GM10847 (cell line): ENCODE results near the gene EIF3F.

Experiments used
- POLR2A ChIP-seq: IDR thresholded peaks from 2 replicates; pipeline ENCODE4 v1.6.1; 2011; ENCODE audit not compliant: insufficient read length; ENCODE audit errors: extremely low read depth

Gene EIF3F

DNA sequence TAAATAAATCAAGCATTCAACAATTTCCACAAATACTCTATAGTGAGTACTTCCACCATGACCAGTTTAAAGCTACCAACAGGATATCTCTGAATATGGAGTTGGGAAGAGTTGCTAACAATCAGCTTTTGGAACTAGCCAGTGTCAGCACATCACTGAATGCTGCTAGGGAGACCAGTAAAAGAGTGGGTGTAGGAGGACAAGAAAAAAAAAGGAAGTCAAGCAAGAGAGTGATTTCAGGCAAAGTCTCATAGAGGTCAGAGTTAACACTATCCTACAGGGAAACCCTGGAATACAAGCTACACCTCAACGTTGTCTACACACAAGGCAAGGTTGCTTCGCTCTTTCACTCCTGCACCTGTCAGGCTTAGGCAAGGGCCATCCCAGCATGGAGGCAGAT is 24.2 kb downstream of the EIF3F start:
- no peak for TF ChIP-seq POLR2A

- no peak for TF ChIP-seq POLR2A
Observed at GRCh38 chr11:8011981-8012444, 24.9 kb downstream of the EIF3F start.

GRCh38 chr11:8013833-8014232 is 26.7 kb downstream of the EIF3F start:
- TF ChIP-seq POLR2A = no peak

DNA sequence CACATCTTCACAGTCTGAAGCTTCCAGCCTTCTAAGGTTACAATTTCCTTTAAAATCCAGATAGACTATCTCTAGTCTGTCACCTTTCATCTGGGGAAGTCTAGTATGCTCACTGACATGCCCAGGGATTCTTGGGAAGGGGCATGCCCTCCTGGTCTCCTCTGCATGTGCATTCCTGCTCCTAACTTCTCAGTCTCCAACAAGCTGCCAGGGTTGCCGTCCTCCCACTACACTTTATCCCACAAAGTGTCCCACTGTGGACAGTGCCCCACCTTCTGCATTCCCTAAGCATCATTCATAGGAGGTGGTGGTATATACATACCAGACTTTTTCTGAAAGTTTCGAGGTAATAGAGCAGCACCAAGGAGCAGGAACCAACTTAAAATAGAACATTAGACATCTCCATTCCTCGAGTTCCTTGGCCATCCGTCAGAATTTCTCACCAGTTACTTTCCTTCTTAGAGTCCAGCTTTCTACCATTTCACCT is 28.7 kb downstream of the EIF3F start:
- TF ChIP-seq POLR2A = no peak

DNA sequence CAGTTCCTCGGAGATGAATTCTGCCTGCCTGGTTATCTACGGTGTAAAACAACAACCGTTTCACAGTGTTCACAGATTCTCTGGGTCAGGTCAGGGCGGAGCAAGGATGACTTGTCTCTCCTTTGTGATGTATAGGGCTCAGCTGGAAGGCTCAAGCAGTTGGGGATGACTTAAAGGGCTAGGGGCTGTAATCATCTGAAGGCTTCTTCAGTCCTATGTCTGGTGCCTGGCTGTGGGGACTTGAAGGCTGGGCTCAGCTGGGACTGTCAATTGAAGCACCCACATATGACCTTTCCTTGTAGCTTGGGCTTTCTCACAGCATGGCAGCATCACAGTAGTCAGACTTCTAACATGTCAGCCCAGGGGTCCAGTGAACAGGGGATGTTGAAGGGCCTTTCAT is 29.3 kb downstream of the EIF3F start:
- no peak for TF ChIP-seq POLR2A

DNA sequence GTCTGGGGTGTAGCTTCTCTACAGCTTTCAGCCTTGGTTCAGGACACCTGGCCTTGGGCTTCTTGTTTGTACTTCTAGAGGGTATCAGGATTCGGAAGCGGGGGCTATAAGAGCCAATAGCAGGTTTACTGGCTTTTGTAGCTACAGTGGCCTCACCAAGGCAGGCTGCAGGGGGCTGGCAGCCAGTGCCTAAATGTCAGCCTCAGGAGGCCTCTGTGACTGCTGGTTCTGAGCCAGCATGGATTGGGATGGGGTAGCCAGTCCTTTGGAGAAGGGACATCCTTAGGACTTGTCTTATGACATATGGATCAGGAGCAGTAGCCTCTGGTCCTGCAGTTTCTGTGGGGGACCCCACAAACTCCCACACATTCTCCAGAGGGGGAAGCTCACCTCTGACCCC is 29.9 kb downstream of the EIF3F start:
- TF ChIP-seq POLR2A = no peak

DNA sequence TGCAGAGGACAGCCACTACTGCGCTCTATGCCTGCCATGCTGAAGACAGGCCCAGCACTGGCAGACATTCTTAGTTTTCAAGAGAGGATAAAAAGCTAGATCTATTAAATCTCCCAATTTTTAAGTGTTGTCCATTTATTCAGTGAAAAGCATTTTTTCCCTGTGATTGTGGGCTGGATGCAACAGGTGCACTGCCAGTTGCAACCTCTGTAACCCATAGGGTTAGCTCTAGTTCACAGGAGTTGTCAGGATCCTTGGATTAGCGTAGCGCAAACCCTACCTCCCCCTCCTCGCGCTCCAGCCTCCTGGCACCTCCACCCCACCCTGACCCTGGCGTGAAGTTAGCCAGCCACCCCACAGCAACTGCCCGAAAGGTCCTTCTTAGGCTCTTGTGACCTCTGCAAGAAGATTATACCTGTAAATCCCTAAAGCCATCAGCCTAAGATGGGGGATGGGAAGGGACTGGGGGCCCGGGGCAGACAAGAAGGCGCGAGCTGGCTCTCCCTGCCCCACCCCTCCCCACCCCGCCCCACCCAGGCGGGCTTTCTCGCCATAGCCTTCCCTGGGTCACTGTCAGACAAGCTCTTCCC is 30.9 kb downstream of the EIF3F start:
- no peak for TF ChIP-seq POLR2A

- TF ChIP-seq POLR2A = no peak
Observed at GRCh38 chr11:8018484-8019313, 31.6 kb downstream of the EIF3F start.

- no peak for TF ChIP-seq POLR2A
Observed at GRCh38 chr11:8019314-8020243, 32.4 kb downstream of the EIF3F start.

DNA sequence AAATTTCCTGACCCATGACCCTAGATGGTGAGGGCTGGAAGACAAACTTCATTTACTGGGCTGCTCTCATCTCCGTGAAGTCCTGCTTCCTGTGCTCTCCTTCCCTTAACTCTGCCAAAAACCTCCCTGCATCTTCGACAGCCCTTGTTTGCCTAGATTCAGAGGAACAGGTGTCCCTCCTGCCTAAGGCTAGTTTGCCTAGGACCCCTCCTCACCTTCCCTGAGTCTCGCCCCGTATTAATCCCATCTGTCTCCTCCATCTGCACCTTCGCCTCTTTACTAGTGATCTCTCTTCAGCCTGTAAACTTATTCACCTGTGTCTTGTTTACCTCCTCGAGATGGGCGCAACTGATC is 33.1 kb downstream of the EIF3F start:
- no peak for TF ChIP-seq POLR2A

- no peak for TF ChIP-seq POLR2A
Observed at GRCh38 chr11:8021920-8022319, 34.8 kb downstream of the EIF3F start.

- TF ChIP-seq POLR2A = no peak
Observed at GRCh38 chr11:8022876-8023275, 35.7 kb downstream of the EIF3F start.

DNA sequence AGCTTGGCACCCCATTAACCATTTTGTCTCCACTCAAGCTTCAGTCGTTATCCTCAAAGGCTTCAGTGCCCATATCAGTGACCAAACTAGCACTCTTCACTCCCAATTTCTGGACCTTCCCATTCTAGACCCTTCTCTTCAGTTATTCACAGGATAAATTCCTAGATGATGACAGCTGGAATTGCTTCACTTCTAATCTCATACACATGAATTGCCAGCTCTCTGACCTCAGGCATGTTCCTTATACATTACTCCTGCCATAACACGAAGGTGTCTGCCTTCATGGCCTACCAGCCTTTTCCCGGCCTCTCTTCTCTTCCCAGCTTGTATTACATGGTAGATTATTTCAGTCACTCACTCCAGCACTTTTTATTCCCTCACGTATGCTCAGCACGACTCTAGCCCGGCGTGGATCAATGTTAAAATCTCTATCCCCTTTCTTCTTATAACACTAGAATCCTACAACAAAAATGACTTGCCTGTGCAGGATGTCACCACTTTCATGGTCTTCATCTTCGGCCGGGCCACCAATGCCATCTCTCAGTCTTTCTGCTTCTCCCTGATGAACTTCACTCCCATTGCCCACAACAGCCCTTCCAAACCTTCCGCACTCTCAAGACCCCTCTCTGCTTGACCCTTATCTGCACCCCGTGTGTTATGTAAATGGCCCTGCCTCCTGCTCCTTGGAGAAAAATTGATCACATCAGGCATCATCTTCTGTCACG is 36.9 kb downstream of the EIF3F start:
- TF ChIP-seq POLR2A = no peak

DNA sequence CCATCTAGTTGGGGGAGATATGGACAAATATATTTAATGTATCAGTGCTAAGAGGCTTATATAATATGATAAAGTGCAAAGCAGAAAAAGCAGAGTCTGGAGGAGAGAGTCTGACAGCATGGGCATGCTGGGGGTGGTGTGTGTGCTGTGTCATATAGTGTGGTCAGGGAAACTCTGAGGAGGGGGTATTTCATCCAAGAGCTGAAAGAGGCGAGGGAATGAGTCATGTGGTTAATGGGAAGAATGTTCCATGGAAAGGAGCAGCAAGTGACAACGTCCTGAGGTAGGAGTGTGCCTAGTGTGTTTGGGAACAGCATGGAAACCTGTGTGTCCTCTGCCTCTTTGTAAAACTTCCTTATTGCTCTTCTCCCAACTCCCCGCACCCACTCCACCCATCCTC is 38.0 kb downstream of the EIF3F start:
- no peak for TF ChIP-seq POLR2A

DNA sequence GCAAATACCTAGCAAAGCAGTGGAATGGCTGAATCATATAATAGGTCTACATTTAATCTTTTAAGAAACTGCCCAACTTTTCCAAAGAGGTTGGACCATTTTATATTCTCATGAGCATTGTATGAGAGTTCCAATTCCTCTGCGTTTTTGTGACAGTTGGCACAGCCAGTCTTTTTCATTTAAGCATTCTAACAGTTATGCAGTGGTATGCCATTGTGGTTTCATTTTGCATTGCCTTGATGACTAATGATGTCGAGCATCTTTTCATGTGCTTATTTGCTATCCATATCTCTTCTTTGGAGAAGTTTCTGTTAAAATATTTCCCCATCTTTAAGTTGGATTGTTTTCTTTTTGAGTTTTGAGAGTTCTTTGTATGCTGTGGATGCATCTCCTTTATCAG is 38.7 kb downstream of the EIF3F start:
- TF ChIP-seq POLR2A = no peak
